Measurements from ENCODE around the gene TMEM223. TPM values are rescaled to one million over a fixed set of nuclear protein-coding genes. Genes with fewer than 3 reads are reported as not detected.
A peak's percentile ranks its signal among the peaks of the same experiment; 100 is the strongest.

Gene TMEM223
- total RNA-seq, 2 experiments from 2014 or later, result 6.2 to 8.7 TPM

DNA sequence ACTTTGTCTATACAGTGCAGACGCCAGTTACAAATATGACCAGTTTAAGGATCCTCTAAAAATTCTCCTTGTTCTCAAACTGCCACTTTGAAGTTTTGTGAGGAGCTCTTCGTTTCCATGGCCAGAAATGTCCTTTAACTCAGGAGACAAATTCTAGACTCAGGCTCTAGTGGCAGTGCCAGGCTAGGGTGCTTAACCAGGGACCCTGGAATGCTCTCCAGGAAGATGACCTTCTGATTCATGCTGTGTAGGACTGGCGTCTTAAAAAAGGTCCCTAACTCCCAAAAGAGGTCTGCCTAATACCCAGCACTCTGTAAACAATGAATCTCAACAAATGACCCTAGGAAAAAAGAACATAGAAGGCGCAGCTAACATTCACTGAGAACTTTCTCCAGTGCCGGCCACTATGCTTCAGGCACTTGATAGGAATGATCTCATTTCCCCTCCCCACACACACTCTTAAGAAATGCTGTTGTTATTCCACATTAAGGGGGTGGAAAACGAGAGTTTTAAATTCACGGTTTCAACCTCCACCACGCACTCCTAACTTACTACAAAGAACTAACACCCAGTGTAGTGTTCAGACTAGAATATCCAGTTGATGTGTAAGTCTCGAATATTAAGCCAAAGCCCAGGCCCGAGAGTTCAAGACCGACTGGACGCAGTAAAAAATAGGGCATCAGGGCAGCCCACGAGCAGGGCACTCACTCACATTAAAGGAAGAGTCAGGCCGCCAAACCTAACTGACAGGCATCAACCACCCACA is 12.7 kb upstream of the TMEM223 start:
- ATAC-seq (ENCODE audit: poor library complexity) (no peak), DNase-seq (peak in 3 of 14 experiments; percentile 13 to 64 (median 41))
- peaks cover 41% of the 10 kb centered on the region for H3K4me1 Mint-ChIP-seq (ENCODE audit: low read depth)
- Histone ChIP-seq H3K9me3 (ENCODE audit: control insufficient read depth in 1 of 2, insufficient read depth in 1 of 2, low read length in 2 of 2) (no peaks in the 10 kb centered on the region), H3K4me1 (ENCODE audit: insufficient read depth, low read length) (peaks cover 36% of the 10 kb centered on the region), H3K27me3 (ENCODE audit: control insufficient read depth in 1 of 2, insufficient read depth in 2 of 2, low read length in 2 of 2) (no peaks in the 10 kb centered on the region), H3K4me3 (ENCODE audit: low read length) (peak overlapping the region; percentile 70), H3K36me3 (ENCODE audit: insufficient read depth, low read length) (peaks cover 45% of the 10 kb centered on the region), H3K27ac (ENCODE audit: low read depth in 1 of 2, low read length in 2 of 2) (peak overlapping the region; percentile 60 to 73)
- H3K4me3 Mint-ChIP-seq, result peak overlapping the region; percentile 98
- peaks cover 60% of the 10 kb centered on the region for H3K36me3 Mint-ChIP-seq (ENCODE audit: low read depth)
- no peaks in the 10 kb centered on the region for H3K9me3 Mint-ChIP-seq
- TF ChIP-seq CTCF (IDR thresholded peaks at IDR 0.05), result no peak
- intact Hi-C loops (cut with DNase I, micrococcal nuclease), result loop anchor here (1.0 to 2.0 kb wide), 5 partner anchors 12 to 76 kb away; partner anchors contain the start of genes WDR74 (in 2 of the 2), STX5 (in 1 of the 2), TEX54 (in 1 of the 2) and TMEM179B (in 1 of the 2)
- H3K27ac Mint-ChIP-seq, result peak overlapping the region; percentile 97
- ChIA-PET POLR2A (interaction anchor here (1.2 to 6.5 kb wide), 8 partner anchors 17 to 77 kb away, joined by 3 to 96 read pairs (median 11); partner anchors contain the start of genes HNRNPUL2, STX5, TEX54 and TMEM179B), CTCF (interaction anchor here (1.5 to 3.9 kb wide), 2 partner anchors 18 to 77 kb away, joined by 10 to 32 read pairs; partner anchors contain the start of genes SLC3A2 and TMEM179B)
- no peaks in the 10 kb centered on the region for H3K27me3 Mint-ChIP-seq

- Mint-ChIP-seq H3K9me3 (no peaks in the 10 kb centered on the region), H3K4me1 (ENCODE audit: low read depth) (peaks cover 36% of the 10 kb centered on the region), H3K27ac (no peak overlapping the region), H3K36me3 (ENCODE audit: low read depth) (peaks cover 94% of the 10 kb centered on the region), H3K4me3 (peak overlapping the region; percentile 25), H3K27me3 (no peaks in the 10 kb centered on the region)
- DNase-seq (no peak), ATAC-seq (ENCODE audit: poor library complexity) (no peak)
- Histone ChIP-seq H3K27ac (ENCODE audit: low read depth in 1 of 2, low read length in 2 of 2) (no peak overlapping the region), H3K4me3 (ENCODE audit: low read length) (no peak overlapping the region), H3K9me3 (ENCODE audit: control insufficient read depth in 1 of 2, insufficient read depth in 1 of 2, low read length in 2 of 2) (no peaks in the 10 kb centered on the region), H3K4me1 (ENCODE audit: insufficient read depth, low read length) (peaks cover 31% of the 10 kb centered on the region), H3K36me3 (ENCODE audit: insufficient read depth, low read length) (peaks cover 80% of the 10 kb centered on the region), H3K27me3 (ENCODE audit: control insufficient read depth in 1 of 2, insufficient read depth in 2 of 2, low read length in 2 of 2) (no peaks in the 10 kb centered on the region)
- POLR2A ChIA-PET, result interaction anchor here (0.9 to 3.4 kb wide), 8 partner anchors 9 to 74 kb away, joined by 3 to 26 read pairs (median 4); partner anchors contain the start of genes HNRNPUL2, TMEM179B, TMEM223 and WDR74
- intact Hi-C loops (cut with DNase I, micrococcal nuclease), result no loop called here
- TF ChIP-seq CTCF (IDR thresholded peaks at IDR 0.05), result no peak
- CTCF ChIA-PET, result interaction anchor here (1.4 to 2.0 kb wide), 2 partner anchors 14 to 39 kb away, joined by 3 to 14 read pairs; partner anchors contain the start of gene TMEM179B
Observed at GRCh38 chr11:62801071-62801470, 9.3 kb upstream of the TMEM223 start.

GRCh38 chr11:62799486-62799885 is 7.7 kb upstream of the TMEM223 start:
- POLR2A ChIA-PET, result interaction anchor here (2.8 to 3.4 kb wide), 2 partner anchors 12 to 41 kb away, joined by 14 to 26 read pairs; partner anchors contain the start of genes TMEM179B and WDR74
- H3K4me1 ChIP-seq (ENCODE audit: insufficient read depth, low read length), result peaks cover 24% of the 10 kb centered on the region
- no peak for TF ChIP-seq CTCF (IDR thresholded peaks at IDR 0.05)
- H3K4me3 ChIP-seq (ENCODE audit: low read length), result no peak overlapping the region
- peaks cover 95% of the 10 kb centered on the region for H3K36me3 ChIP-seq (ENCODE audit: insufficient read depth, low read length)
- H3K4me1 Mint-ChIP-seq (ENCODE audit: low read depth), result peaks cover 22% of the 10 kb centered on the region
- H3K36me3 Mint-ChIP-seq (ENCODE audit: low read depth), result peaks cover 98% of the 10 kb centered on the region
- H3K27me3 ChIP-seq (ENCODE audit: control insufficient read depth in 1 of 2, insufficient read depth in 2 of 2, low read length in 2 of 2), result no peaks in the 10 kb centered on the region
- DNase-seq (no peak), ATAC-seq (ENCODE audit: poor library complexity) (no peak)
- no peaks in the 10 kb centered on the region for H3K9me3 Mint-ChIP-seq
- H3K27ac Mint-ChIP-seq, result no peak overlapping the region
- H3K9me3 ChIP-seq (ENCODE audit: control insufficient read depth in 1 of 2, insufficient read depth in 1 of 2, low read length in 2 of 2), result no peaks in the 10 kb centered on the region
- H3K27me3 Mint-ChIP-seq, result no peaks in the 10 kb centered on the region
- CTCF ChIA-PET, result interaction anchor here (0.5 to 1.4 kb wide), 2 partner anchors 17 to 41 kb away, joined by 3 to 4 read pairs; no protein-coding TSS in a partner anchor
- no peak overlapping the region for H3K27ac ChIP-seq (ENCODE audit: low read depth in 1 of 2, low read length in 2 of 2)
- intact Hi-C loops (cut with DNase I, micrococcal nuclease), result no loop called here
- no peak overlapping the region for H3K4me3 Mint-ChIP-seq
